ENCODE data around the gene LIG1. TPM values are rescaled to one million over a fixed set of nuclear protein-coding genes. Genes with fewer than 3 reads are reported as not detected.

The LIG1 gene
- total and polyA plus RNA-seq, 9 of the 15 experiments (the other 6 are each of a cell fraction or from before 2014, with no cell fraction given) = 9.6 to 114 (median 71.1) TPM

- TF ChIP-seq YY1 (IDR thresholded peaks at IDR 0.05; ENCODE audit: borderline replicate concordance in 1 of 3, control insufficient read depth in 1 of 3, extremely low read depth in 1 of 3, insufficient read depth in 3 of 3, insufficient read length in 1 of 3, insufficient replicate concordance in 2 of 3, low read depth in 1 of 3, low read length in 2 of 3) (peak in 2 of 3 experiments; percentile 26 to 55), ZC3H4 (CRISPR knock-in tag; IDR thresholded peaks at IDR 0.05; ENCODE audit: borderline replicate concordance) (no peak), KLF1 (tag; IDR thresholded peaks at IDR 0.05) (no peak), ARHGAP35 (IDR thresholded peaks at IDR 0.05; ENCODE audit: partially characterized antibody) (no peak), JUNB (CRISPR knock-in tag; conservative IDR thresholded peaks at IDR 0.05) (no peak), ZNF398 (CRISPR knock-in tag; IDR thresholded peaks at IDR 0.05) (no peak), C11orf30 (IDR thresholded peaks at IDR 0.05; ENCODE audit: low read depth) (peak; percentile 71), POLR2AphosphoS2 (IDR thresholded peaks at IDR 0.05; ENCODE audit: low read length) (no peak), E2F3 (CRISPR knock-in tag; IDR thresholded peaks at IDR 0.05) (peak; percentile 96), TEAD1 (CRISPR knock-in tag; IDR thresholded peaks at IDR 0.05) (peak; percentile 71 to 84; a peak in 3 of 4 replicates), ZNF644 (tag; IDR thresholded peaks at IDR 0.05; ENCODE audit: low read depth) (peak; percentile 74)
- TF ChIP-seq, protein P1, sequence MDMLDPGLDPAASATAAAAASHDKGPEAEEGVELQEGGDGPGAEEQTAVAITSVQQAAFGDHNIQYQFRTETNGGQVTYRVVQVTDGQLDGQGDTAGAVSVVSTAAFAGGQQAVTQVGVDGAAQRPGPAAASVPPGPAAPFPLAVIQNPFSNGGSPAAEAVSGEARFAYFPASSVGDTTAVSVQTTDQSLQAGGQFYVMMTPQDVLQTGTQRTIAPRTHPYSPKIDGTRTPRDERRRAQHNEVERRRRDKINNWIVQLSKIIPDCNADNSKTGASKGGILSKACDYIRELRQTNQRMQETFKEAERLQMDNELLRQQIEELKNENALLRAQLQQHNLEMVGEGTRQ (CRISPR knock-in tag; IDR thresholded peaks at IDR 0.05) = no peak
- TF ChIP-seq, protein P2, sequence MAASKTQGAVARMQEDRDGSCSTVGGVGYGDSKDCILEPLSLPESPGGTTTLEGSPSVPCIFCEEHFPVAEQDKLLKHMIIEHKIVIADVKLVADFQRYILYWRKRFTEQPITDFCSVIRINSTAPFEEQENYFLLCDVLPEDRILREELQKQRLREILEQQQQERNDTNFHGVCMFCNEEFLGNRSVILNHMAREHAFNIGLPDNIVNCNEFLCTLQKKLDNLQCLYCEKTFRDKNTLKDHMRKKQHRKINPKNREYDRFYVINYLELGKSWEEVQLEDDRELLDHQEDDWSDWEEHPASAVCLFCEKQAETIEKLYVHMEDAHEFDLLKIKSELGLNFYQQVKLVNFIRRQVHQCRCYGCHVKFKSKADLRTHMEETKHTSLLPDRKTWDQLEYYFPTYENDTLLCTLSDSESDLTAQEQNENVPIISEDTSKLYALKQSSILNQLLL (CRISPR knock-in tag; IDR thresholded peaks at IDR 0.05; ENCODE audit: borderline replicate concordance) = no peak
- TF ChIP-seq, protein P3, sequence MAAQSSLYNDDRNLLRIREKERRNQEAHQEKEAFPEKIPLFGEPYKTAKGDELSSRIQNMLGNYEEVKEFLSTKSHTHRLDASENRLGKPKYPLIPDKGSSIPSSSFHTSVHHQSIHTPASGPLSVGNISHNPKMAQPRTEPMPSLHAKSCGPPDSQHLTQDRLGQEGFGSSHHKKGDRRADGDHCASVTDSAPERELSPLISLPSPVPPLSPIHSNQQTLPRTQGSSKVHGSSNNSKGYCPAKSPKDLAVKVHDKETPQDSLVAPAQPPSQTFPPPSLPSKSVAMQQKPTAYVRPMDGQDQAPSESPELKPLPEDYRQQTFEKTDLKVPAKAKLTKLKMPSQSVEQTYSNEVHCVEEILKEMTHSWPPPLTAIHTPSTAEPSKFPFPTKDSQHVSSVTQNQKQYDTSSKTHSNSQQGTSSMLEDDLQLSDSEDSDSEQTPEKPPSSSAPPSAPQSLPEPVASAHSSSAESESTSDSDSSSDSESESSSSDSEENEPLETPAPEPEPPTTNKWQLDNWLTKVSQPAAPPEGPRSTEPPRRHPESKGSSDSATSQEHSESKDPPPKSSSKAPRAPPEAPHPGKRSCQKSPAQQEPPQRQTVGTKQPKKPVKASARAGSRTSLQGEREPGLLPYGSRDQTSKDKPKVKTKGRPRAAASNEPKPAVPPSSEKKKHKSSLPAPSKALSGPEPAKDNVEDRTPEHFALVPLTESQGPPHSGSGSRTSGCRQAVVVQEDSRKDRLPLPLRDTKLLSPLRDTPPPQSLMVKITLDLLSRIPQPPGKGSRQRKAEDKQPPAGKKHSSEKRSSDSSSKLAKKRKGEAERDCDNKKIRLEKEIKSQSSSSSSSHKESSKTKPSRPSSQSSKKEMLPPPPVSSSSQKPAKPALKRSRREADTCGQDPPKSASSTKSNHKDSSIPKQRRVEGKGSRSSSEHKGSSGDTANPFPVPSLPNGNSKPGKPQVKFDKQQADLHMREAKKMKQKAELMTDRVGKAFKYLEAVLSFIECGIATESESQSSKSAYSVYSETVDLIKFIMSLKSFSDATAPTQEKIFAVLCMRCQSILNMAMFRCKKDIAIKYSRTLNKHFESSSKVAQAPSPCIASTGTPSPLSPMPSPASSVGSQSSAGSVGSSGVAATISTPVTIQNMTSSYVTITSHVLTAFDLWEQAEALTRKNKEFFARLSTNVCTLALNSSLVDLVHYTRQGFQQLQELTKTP (IDR thresholded peaks at IDR 0.05; ENCODE audit: low read depth in 1 of 2, partially characterized antibody in 2 of 2) = peak in 1 of 2 experiments; percentile 99
- TF ChIP-seq, protein P4, sequence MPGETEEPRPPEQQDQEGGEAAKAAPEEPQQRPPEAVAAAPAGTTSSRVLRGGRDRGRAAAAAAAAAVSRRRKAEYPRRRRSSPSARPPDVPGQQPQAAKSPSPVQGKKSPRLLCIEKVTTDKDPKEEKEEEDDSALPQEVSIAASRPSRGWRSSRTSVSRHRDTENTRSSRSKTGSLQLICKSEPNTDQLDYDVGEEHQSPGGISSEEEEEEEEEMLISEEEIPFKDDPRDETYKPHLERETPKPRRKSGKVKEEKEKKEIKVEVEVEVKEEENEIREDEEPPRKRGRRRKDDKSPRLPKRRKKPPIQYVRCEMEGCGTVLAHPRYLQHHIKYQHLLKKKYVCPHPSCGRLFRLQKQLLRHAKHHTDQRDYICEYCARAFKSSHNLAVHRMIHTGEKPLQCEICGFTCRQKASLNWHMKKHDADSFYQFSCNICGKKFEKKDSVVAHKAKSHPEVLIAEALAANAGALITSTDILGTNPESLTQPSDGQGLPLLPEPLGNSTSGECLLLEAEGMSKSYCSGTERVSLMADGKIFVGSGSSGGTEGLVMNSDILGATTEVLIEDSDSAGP (CRISPR knock-in tag; IDR thresholded peaks at IDR 0.05) = no peak
Measured at GRCh38 chr19:48169939-48170803, at the start of gene LIG1, which contains the start of gene ZSWIM9 (continued).

All from K562 (cell line).